ENCODE data around the gene DUSP3. TPM values are rescaled to one million over a fixed set of nuclear protein-coding genes. Genes with fewer than 3 reads are reported as not detected.

DUSP3 gene
- total and polyA plus RNA-seq, 2 of the 13 experiments (the other 11 are each of a cell fraction or from before 2014, with no cell fraction given): 60.0 to 71.5 TPM

DNA sequence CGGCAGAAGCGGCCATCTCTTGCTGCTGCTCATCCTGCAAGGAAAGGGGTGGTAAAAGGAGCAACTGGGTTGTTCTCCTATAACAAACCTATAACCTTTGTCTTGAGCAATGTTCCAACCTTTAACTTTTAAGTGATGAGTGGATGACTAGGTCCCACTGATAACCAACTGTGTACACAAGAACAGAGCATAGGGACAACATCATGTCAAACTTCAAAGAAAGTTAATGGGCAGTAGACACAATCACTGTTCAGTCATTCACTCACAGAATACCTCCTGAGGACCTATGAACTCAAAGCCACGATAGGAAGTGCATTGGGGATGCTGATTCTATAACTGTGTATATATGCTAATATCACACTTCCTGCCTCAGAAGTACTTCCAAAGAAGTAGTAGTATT lies 23.1 kb upstream of the DUSP3 start (continued):
- TF ChIP-seq KDM4B (CRISPR knock-in tag; IDR thresholded peaks at IDR 0.05): no peak
- TF ChIP-seq ZNF687 (CRISPR knock-in tag; IDR thresholded peaks at IDR 0.05): no peak
- TF ChIP-seq ARNT (IDR thresholded peaks at IDR 0.05): no peak
- peak; percentile 72 for TF ChIP-seq PHF5A (CRISPR knock-in tag; IDR thresholded peaks at IDR 0.05; ENCODE audit: low read depth, unreplicated experiment)
- TF ChIP-seq ZHX1 (CRISPR knock-in tag; IDR thresholded peaks at IDR 0.05; ENCODE audit: low read depth): no peak
- TF ChIP-seq HDAC1 (CRISPR knock-in tag; IDR thresholded peaks at IDR 0.05): peak; percentile 96
- TF ChIP-seq TFE3 (CRISPR knock-in tag; IDR thresholded peaks at IDR 0.05): peak; percentile 63
- TF ChIP-seq PHF20 (CRISPR knock-in tag; IDR thresholded peaks at IDR 0.05): no peak
- TF ChIP-seq, protein P1, sequence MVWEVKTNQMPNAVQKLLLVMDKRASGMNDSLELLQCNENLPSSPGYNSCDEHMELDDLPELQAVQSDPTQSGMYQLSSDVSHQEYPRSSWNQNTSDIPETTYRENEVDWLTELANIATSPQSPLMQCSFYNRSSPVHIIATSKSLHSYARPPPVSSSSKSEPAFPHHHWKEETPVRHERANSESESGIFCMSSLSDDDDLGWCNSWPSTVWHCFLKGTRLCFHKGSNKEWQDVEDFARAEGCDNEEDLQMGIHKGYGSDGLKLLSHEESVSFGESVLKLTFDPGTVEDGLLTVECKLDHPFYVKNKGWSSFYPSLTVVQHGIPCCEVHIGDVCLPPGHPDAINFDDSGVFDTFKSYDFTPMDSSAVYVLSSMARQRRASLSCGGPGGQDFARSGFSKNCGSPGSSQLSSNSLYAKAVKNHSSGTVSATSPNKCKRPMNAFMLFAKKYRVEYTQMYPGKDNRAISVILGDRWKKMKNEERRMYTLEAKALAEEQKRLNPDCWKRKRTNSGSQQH (CRISPR knock-in tag; IDR thresholded peaks at IDR 0.05; ENCODE audit: low read depth): no peak
- TF ChIP-seq TEAD2 (CRISPR knock-in tag; IDR thresholded peaks at IDR 0.05): no peak
- TF ChIP-seq HDAC2 (CRISPR knock-in tag; IDR thresholded peaks at IDR 0.05): peak; percentile 98
- TF ChIP-seq ZNF841 (CRISPR knock-in tag; IDR thresholded peaks at IDR 0.05; ENCODE audit: borderline replicate concordance): 0 out of 2 replicates have a peak, but pooled peaks have one; percentile 59
- no peak for TF ChIP-seq NAIF1 (CRISPR knock-in tag; IDR thresholded peaks at IDR 0.05; ENCODE audit: borderline replicate concordance)
- peak; percentile 76 for TF ChIP-seq MLX (CRISPR knock-in tag; IDR thresholded peaks at IDR 0.05)
- TF ChIP-seq THAP8 (CRISPR knock-in tag; IDR thresholded peaks at IDR 0.05; ENCODE audit: borderline replicate concordance): no peak
- TF ChIP-seq HNRNPLL (IDR thresholded peaks at IDR 0.05; ENCODE audit: low read depth, low read length, poor library complexity, severe bottlenecking): no peak
- peak; percentile 65; the same call in 1 of the 2 replicates for TF ChIP-seq THRA (CRISPR knock-in tag; IDR thresholded peaks at IDR 0.05; ENCODE audit: borderline replicate concordance)
- TF ChIP-seq KMT2B (CRISPR knock-in tag; IDR thresholded peaks at IDR 0.05): 0 out of 2 replicates have a peak, but pooled peaks have one; percentile 51
